ENCODE measurements around the gene INAVA.

DNA sequence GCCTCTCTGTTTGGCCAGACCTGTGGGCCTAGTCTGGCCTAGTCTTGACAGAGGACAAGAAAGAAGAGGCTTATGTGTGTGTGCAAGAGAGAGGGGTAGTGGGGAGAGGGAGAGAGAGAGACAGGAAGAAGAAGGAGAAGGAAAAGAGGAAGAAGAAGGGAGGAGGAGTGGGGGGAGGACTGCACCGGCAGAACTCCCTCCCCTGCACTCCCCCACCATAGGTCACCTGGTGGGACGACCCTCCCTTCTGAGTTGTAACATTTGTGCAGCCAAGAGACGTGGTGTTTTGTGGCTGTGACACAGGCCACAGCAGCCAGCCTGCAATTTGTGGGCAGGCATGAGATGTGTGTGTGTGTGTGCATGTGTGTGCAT lies 4.3 kb downstream of the INAVA start:
- no peak for TF ChIP-seq EZH2 (IDR thresholded peaks at IDR 0.05)
- TF ChIP-seq POLR2AphosphoS5 (IDR thresholded peaks at IDR 0.05; ENCODE audit: borderline replicate concordance, low read depth, low read length): no peak

Data from SK-N-MC (cell line).